Esophagus squamous epithelium (tissue), 4 donors: Measurements from ENCODE around the gene COL8A1.

Experiments used
- CTCF ChIP-seq, 6 experiments: fragments of 450-650 bp in 4 of 6; fragments of 200-600 bp in 2 of 6; sonication (generic) in 2 of 6; IDR thresholded peaks; one replicate each; pipeline ENCODE4 v1.5.1; 2016 to 2019; ENCODE audit warnings: antibody characterized with exemption in 6 of 6, mild to moderate bottlenecking in 4 of 6, moderate library complexity in 4 of 6
- POLR2A ChIP-seq, 4 donors: fragments of 450-650 bp; IDR thresholded peaks; one replicate each; pipeline ENCODE4 v1.6.1; 2017; ENCODE audit warnings: antibody characterized with exemption in 4 of 4, mild to moderate bottlenecking in 4 of 4, moderate library complexity in 3 of 4

GRCh38 chr3:99774467-99774866 is 136.1 kb downstream of the COL8A1 start:
- TF ChIP-seq CTCF (IDR thresholded peaks at IDR 0.05) = no peak
- no peak for TF ChIP-seq POLR2A (IDR thresholded peaks at IDR 0.05)
